Measurements from ENCODE around the gene KDM5B. TPM values are rescaled to one million over a fixed set of nuclear protein-coding genes. Genes with fewer than 3 reads are reported as not detected.

KDM5B gene
- total RNA-seq, 4 donors from 2014 or later: 21.8 to 180 (median 47.1) TPM

DNA sequence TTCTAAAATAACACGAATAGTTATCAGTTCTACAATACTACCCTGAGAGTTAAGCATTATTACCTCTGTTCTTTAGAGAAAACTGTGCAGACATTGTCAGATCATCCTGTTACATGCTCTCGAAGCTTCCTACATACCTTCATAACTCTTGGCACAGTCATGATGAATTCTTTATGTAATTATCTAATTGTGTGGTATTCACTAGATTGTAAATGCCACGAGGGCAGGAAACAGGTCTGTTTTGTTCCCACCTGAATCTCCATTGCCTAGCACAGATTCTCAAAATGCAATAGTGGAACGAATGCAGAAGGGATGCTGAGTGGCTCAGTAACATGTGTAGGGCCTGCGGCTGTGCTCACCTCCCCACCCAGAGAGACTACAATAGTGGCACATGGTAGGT, 101.4 kb downstream of the KDM5B start:
- Histone ChIP-seq H3K36me3 (no peaks in the 10 kb centered on the region), H3K27ac (no peak overlapping the region), H3K27me3 (peaks cover 7 to 9% of the 10 kb centered on the region in 2 donors), H3K4me3 (no peak overlapping the region), H3K9me3 (no peaks in the 10 kb centered on the region), H3K4me1 (peaks cover 4 to 12% of the 10 kb centered on the region in 2 donors)
- intact Hi-C loops (cut with DNase I; ENCODE audit: low total_unique reads): no loop called here
- DNase-seq: no peak
- TF ChIP-seq CTCF (IDR thresholded peaks at IDR 0.05) (no peak), POLR2A (IDR thresholded peaks at IDR 0.05) (no peak)

- intact Hi-C loops (cut with DNase I; ENCODE audit: low total_unique reads): no loop called here
- Histone ChIP-seq H3K36me3 (no peaks in the 10 kb centered on the region), H3K9me3 (no peaks in the 10 kb centered on the region), H3K27ac (no peak overlapping the region), H3K27me3 (peaks cover 4 to 5% of the 10 kb centered on the region in 2 donors), H3K4me1 (peaks cover 0 to 2% of the 10 kb centered on the region in 2 donors), H3K4me3 (no peak overlapping the region)
- TF ChIP-seq POLR2A (IDR thresholded peaks at IDR 0.05): no peak
- no peak for TF ChIP-seq CTCF (IDR thresholded peaks at IDR 0.05)
- DNase-seq: no peak
Observed at GRCh38 chr1:202704601-202705000, 103.6 kb downstream of the KDM5B start.

- no peaks in the 10 kb centered on the region for H3K27me3 ChIP-seq
- intact Hi-C loops (cut with DNase I; ENCODE audit: low total_unique reads): no loop called here
Observed at GRCh38 chr1:202703191-202703590, 105.0 kb downstream of the KDM5B start.

DNA sequence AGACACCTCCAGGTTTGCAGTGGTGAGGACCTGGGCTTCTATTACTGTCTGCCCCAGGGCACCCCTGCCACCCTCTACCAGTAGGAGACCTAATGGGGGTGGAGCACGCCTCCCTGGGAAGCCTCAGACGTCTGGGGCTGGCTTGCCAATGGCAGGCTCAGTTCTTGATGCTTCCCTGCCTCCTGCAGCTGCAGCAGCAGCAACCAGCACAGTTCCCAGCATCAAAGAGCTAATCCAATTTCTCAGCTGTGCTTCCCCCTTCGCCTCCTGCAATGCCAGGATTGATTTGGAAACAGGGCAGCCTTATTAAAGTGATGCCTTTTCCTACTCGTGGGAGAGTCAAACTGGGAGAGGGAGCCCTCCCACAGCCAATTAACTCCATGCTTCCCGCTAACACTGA, 106.1 kb downstream of the KDM5B start:
- no peak for TF ChIP-seq POLR2A (IDR thresholded peaks at IDR 0.05)
- no peak overlapping the region for H3K4me3 ChIP-seq
- no peaks in the 10 kb centered on the region for H3K27me3 ChIP-seq
- no peak overlapping the region for H3K27ac ChIP-seq
- H3K9me3 ChIP-seq: no peaks in the 10 kb centered on the region
- no peak for DNase-seq
- H3K4me1 ChIP-seq: no peaks in the 10 kb centered on the region
- intact Hi-C loops (cut with DNase I; ENCODE audit: low total_unique reads): no loop called here
- H3K36me3 ChIP-seq: no peaks in the 10 kb centered on the region

More at GRCh38 chr1:202703191-202703590, 105.0 kb downstream of the KDM5B start:
- no peak for TF ChIP-seq CTCF (IDR thresholded peaks at IDR 0.05)
- TF ChIP-seq POLR2A (IDR thresholded peaks at IDR 0.05): no peak
- DNase-seq: no peak
- no peak overlapping the region for H3K27ac ChIP-seq
- H3K36me3 ChIP-seq: no peaks in the 10 kb centered on the region
- H3K4me1 ChIP-seq: no peaks in the 10 kb centered on the region
- no peak overlapping the region for H3K4me3 ChIP-seq
- H3K9me3 ChIP-seq: no peaks in the 10 kb centered on the region

DNA sequence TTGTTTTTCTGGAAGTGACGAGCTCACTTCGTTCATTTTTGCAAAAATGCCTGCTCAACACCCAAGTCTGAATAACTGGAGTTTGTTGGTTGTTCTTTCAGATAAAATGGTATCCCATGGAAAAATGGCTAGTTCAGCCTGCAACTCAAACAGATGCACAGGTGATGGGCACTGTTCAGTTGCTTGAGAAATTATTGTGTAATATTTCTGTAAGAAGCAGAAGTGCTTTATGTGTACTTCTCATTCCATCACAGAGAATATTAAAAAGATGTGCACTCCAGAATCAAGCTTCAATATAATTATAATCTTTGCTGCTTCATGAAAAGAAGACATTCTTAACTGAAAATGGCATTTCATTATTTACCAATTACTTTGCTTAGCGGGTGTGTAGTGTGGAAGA, 107.0 kb downstream of the KDM5B start:
- Histone ChIP-seq H3K9me3 (no peaks in the 10 kb centered on the region), H3K36me3 (no peaks in the 10 kb centered on the region), H3K27me3 (no peaks in the 10 kb centered on the region), H3K4me1 (no peaks in the 10 kb centered on the region), H3K27ac (no peak overlapping the region), H3K4me3 (no peak overlapping the region)
- DNase-seq: no peak
- TF ChIP-seq CTCF (IDR thresholded peaks at IDR 0.05) (no peak), POLR2A (IDR thresholded peaks at IDR 0.05) (no peak)
- intact Hi-C loops (cut with DNase I; ENCODE audit: low total_unique reads): no loop called here

DNA sequence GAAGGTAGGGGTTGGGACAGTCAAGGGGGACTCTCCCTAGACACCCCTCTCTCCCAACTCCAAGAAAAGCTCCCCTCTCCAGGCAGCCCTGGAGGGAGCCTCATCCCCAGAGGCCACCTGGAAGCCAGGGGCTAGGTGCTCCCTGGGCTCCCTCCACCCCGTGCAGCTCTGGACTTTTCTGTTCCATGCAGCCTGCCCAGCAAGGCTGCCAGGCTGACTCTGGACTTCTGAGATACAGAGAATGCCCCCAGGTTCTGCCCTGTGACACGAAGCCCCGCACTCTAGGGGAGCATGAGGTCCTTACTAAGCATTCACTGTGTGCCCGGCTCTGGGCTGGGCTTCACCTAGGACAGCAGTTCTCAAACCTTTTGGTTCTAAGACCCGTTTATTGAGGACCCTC, 108.2 kb downstream of the KDM5B start:
- no peak for TF ChIP-seq CTCF (IDR thresholded peaks at IDR 0.05)
- TF ChIP-seq POLR2A (IDR thresholded peaks at IDR 0.05): no peak
- Histone ChIP-seq H3K36me3 (no peaks in the 10 kb centered on the region), H3K27ac (no peak overlapping the region), H3K27me3 (no peaks in the 10 kb centered on the region), H3K4me3 (no peak overlapping the region), H3K9me3 (no peaks in the 10 kb centered on the region), H3K4me1 (no peaks in the 10 kb centered on the region)
- DNase-seq: no peak
- intact Hi-C loops (cut with DNase I; ENCODE audit: low total_unique reads): no loop called here

Measured in uterus (tissue), 4 donors.